Erythroblast (primary cell): ENCODE results near the gene PRSS48.

Experiments
- GATA1 ChIP-seq: IDR thresholded peaks from 2 replicates; pipeline ENCODE4 v1.6.1; 2011; ENCODE audit warnings: low read depth, mild to moderate bottlenecking, control low read depth, low read length, moderate library complexity
- POLR2A ChIP-seq: IDR thresholded peaks from 2 replicates; pipeline ENCODE4 v1.6.1; 2011; ENCODE audit warnings: mild to moderate bottlenecking, low read length

GRCh38 chr4:151322570-151322969 is 45.6 kb downstream of the PRSS48 start:
- no peak for TF ChIP-seq POLR2A
- no peak for TF ChIP-seq GATA1
